H9 (cell line): ENCODE measurements around the gene TNNT1. TPM values are rescaled to one million over a fixed set of nuclear protein-coding genes. Genes with fewer than 3 reads are reported as not detected.

Experiments used
- DNase-seq: peaks from one replicate; pipeline ENCODE4 v3.0.0-alpha.2; 2017
- H2AFZ ChIP-seq: one replicate; pipeline ENCODE4 v1.6.1; 2013; ENCODE audit warnings: mild to moderate bottlenecking, low read length, control low read depth, moderate library complexity
- H2AK5ac ChIP-seq: 2 replicates; pipeline ENCODE4 v1.6.1; 2013; ENCODE audit warnings: low read length, control low read depth, mixed read lengths; ENCODE audit not compliant: insufficient read length
- H2BK120ac ChIP-seq: one replicate; pipeline ENCODE4 v1.6.1; 2013; ENCODE audit warnings: low read depth, mild to moderate bottlenecking, low read length, control low read depth, inconsistent platforms; ENCODE audit not compliant: poor library complexity, severe bottlenecking
- H2BK12ac ChIP-seq: 2 replicates; pipeline ENCODE4 v1.6.1; 2013; ENCODE audit warnings: low read length, control low read depth, mixed read lengths, low read depth; ENCODE audit not compliant: insufficient read length
- H2BK15ac ChIP-seq: 2 replicates; pipeline ENCODE4 v1.6.1; 2013; ENCODE audit warnings: low read depth, low read length, control low read depth
- H2BK20ac ChIP-seq: one replicate; pipeline ENCODE4 v1.6.1; 2013; ENCODE audit warnings: low read depth, mild to moderate bottlenecking, low read length, control low read depth, inconsistent platforms; ENCODE audit not compliant: poor library complexity, severe bottlenecking
- H2BK5ac ChIP-seq: 2 replicates; pipeline ENCODE4 v1.6.1; 2013; ENCODE audit warnings: low read length, control low read depth, mixed read lengths; ENCODE audit not compliant: insufficient read length
- H3K14ac ChIP-seq: 2 replicates; pipeline ENCODE4 v1.6.1; 2013; ENCODE audit warnings: low read length, control low read depth; ENCODE audit not compliant: insufficient read depth
- H3K18ac ChIP-seq: 2 replicates; pipeline ENCODE4 v1.6.1; 2013; ENCODE audit warnings: low read depth, mild to moderate bottlenecking, mixed read lengths, low read length, control low read depth; ENCODE audit not compliant: insufficient read length
- H3K23ac ChIP-seq: 2 replicates; pipeline ENCODE4 v1.6.1; 2013; ENCODE audit warnings: low read length, control low read depth, mixed read lengths, low read depth; ENCODE audit not compliant: insufficient read length
- H3K23me2 ChIP-seq: 2 replicates; pipeline ENCODE4 v1.6.1; 2013; ENCODE audit warnings: low read depth, mild to moderate bottlenecking, mixed read lengths, low read length, control low read depth; ENCODE audit not compliant: insufficient read length, poor library complexity, severe bottlenecking
- H3K27ac ChIP-seq: 2 replicates; pipeline ENCODE4 v1.5.1; 2013; ENCODE audit warnings: low read length, control low read depth, mixed read lengths, low read depth; ENCODE audit not compliant: insufficient read length
- H3K27me3 ChIP-seq: 2 replicates; pipeline ENCODE4 v1.6.1; 2013; ENCODE audit warnings: low read length, control low read depth, inconsistent platforms; ENCODE audit not compliant: insufficient read depth
- H3K4ac ChIP-seq: 2 replicates; pipeline ENCODE4 v1.6.1; 2013; ENCODE audit warnings: low read depth, mild to moderate bottlenecking, control low read depth, inconsistent platforms, low read length, moderate library complexity
- H3K4me1 ChIP-seq: 2 replicates; pipeline ENCODE4 v1.6.1; 2013; ENCODE audit warnings: low read length, control low read depth, inconsistent platforms; ENCODE audit not compliant: insufficient read depth
- H3K4me2 ChIP-seq: 2 replicates; pipeline ENCODE4 v1.6.1; 2013; ENCODE audit warnings: low read length, control low read depth, mixed read lengths; ENCODE audit not compliant: insufficient read length, insufficient read depth
- H3K56ac ChIP-seq: 2 replicates; pipeline ENCODE4 v1.6.1; 2013; ENCODE audit warnings: low read depth, mild to moderate bottlenecking, mixed read lengths, low read length, control low read depth; ENCODE audit not compliant: insufficient read length
- H3K79me1 ChIP-seq: 2 replicates; pipeline ENCODE4 v1.6.1; 2013; ENCODE audit warnings: low read depth, mild to moderate bottlenecking, moderate library complexity, low read length, control low read depth, inconsistent platforms; ENCODE audit not compliant: insufficient read depth, poor library complexity, severe bottlenecking
- H3K79me2 ChIP-seq: 2 replicates; pipeline ENCODE4 v1.6.1; 2013; ENCODE audit warnings: low read length, control low read depth, inconsistent platforms; ENCODE audit not compliant: insufficient read depth
- H3K9ac ChIP-seq: 2 replicates; pipeline ENCODE4 v1.6.1; 2013; ENCODE audit warnings: low read length, control low read depth, mixed read lengths; ENCODE audit not compliant: insufficient read length; ENCODE audit errors: extremely low read depth
- H3K9me3 ChIP-seq: one replicate; pipeline ENCODE4 v1.6.1; 2013; ENCODE audit warnings: low read depth, low read length, inconsistent platforms; ENCODE audit not compliant: control insufficient read depth
- H3T11ph ChIP-seq: one replicate; pipeline ENCODE4 v1.6.1; 2013; ENCODE audit warnings: mild to moderate bottlenecking, low read length, control low read depth, inconsistent platforms
- H4K20me1 ChIP-seq: one replicate; pipeline ENCODE4 v1.6.1; 2013; ENCODE audit not compliant: control insufficient read depth, insufficient read length, insufficient read depth
- H4K5ac ChIP-seq: 2 replicates; pipeline ENCODE4 v1.6.1; 2013; ENCODE audit warnings: low read depth, mild to moderate bottlenecking, mixed read lengths, low read length, control low read depth; ENCODE audit not compliant: insufficient read length
- H4K8ac ChIP-seq: replicated peaks from 2 replicates; pipeline ENCODE4 v1.6.1; 2013; ENCODE audit warnings: low read length, control low read depth, mixed read lengths, low read depth; ENCODE audit not compliant: insufficient read length
- H4K91ac ChIP-seq: 2 replicates; pipeline ENCODE4 v1.6.1; 2013; ENCODE audit warnings: low read depth, mild to moderate bottlenecking, moderate library complexity, mixed read lengths, low read length, control low read depth; ENCODE audit not compliant: insufficient read length
- H3K27ac Mint-ChIP-seq, 3 experiments: 2 replicates in 2 of 3; 3 replicates in 1 of 3; pipeline ENCODE4 v1.8.0; 2020 to 2021; ENCODE audit warnings: mixed read lengths in 3 of 3, mild to moderate bottlenecking in 1 of 3, moderate library complexity in 1 of 3
- H3K27me3 Mint-ChIP-seq: 2 replicates; pipeline ENCODE4 v1.8.0; 2021; ENCODE audit warnings: low read depth, mild to moderate bottlenecking, moderate library complexity, mixed read lengths
- H3K36me3 Mint-ChIP-seq, 3 experiments: 2 replicates in 2 of 3; 3 replicates in 1 of 3; pipeline ENCODE4 v1.8.0; 2020 to 2021; ENCODE audit warnings: low read depth in 3 of 3, mixed read lengths in 3 of 3; ENCODE audit not compliant: insufficient read depth in 1 of 3
- H3K4me1 Mint-ChIP-seq, 2 experiments: 2 replicates each; pipeline ENCODE4 v1.8.0; 2020; ENCODE audit warnings: mixed read lengths in 2 of 2
- H3K4me3 Mint-ChIP-seq, 2 experiments: 2 replicates in 1 of 2; 3 replicates in 1 of 2; pipeline ENCODE4 v1.8.0; 2020 to 2021; ENCODE audit warnings: mild to moderate bottlenecking in 2 of 2, mixed read lengths in 2 of 2, moderate library complexity in 1 of 2
- H3K9me3 Mint-ChIP-seq, 2 experiments: 2 replicates in 1 of 2; 3 replicates in 1 of 2; pipeline ENCODE4 v1.8.0; 2020; ENCODE audit warnings: mild to moderate bottlenecking in 2 of 2, mixed read lengths in 2 of 2, moderate library complexity in 1 of 2
- WGBS: extraction: QIAGEN DNeasy Blood & Tissue Kit; methylation state at CpG from one replicate; pipeline ENCODE4 v1.1.7; 2013; ENCODE audit warnings: missing lambda C conversion rate, low lambda C conversion rate, mixed read lengths; ENCODE audit not compliant: insufficient read length; ENCODE audit errors: extremely low coverage; 5-methylcytosine and 5-hydroxymethylcytosine counted together
- total RNA-seq: library from RNA; stranded (reverse); gene quantifications from 2 replicates; pipeline ENCODE4 v1.2.1, GENCODE V29; 2021
- TF ChIP-seq, protein P1 (sequence below): fragments of 200-600 bp; sonication (generic); conservative IDR thresholded peaks from 3 replicates; pipeline ENCODE4 v1.8.0; 2021; ENCODE audit warnings: antibody characterized with exemption, mild to moderate bottlenecking

The TNNT1 gene
- total RNA-seq, 1 experiment from 2014 or later = 127 TPM

DNA sequence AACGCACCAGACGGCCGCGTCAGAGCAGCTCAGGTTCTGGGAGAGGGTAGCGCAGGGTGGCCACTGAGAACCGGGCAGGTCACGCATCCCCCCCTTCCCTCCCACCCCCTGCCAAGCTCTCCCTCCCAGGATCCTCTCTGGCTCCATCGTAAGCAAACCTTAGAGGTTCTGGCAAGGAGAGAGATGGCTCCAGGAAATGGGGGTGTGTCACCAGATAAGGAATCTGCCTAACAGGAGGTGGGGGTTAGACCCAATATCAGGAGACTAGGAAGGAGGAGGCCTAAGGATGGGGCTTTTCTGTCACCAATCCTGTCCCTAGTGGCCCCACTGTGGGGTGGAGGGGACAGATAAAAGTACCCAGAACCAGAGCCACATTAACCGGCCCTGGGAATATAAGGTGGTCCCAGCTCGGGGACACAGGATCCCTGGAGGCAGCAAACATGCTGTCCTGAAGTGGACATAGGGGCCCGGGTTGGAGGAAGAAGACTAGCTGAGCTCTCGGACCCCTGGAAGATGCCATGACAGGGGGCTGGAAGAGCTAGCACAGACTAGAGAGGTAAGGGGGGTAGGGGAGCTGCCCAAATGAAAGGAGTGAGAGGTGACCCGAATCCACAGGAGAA is 33.5 kb downstream of the TNNT1 start:
- H4K20me1 ChIP-seq = peaks cover 3% of the 10 kb centered on the region
- no peak overlapping the region for H3K4ac ChIP-seq
- peaks cover 0 to 2% (median 2%) of the 10 kb centered on the region in 3 experiments; a peak in 4 of 7 replicates for H3K36me3 Mint-ChIP-seq
- no peak overlapping the region for H2BK120ac ChIP-seq
- H3K27me3 Mint-ChIP-seq = no peaks in the 10 kb centered on the region; the same call in 1 of the 2 replicates
- no peak overlapping the region for H3K27ac ChIP-seq
- no peak overlapping the region for H3K9ac ChIP-seq
- H3K9me3 Mint-ChIP-seq = no peaks in the 10 kb centered on the region
- H3K4me1 Mint-ChIP-seq = peaks cover 21 to 30% of the 10 kb centered on the region in 2 experiments
- no peak overlapping the region for H3T11ph ChIP-seq
- no peaks in the 10 kb centered on the region for H3K9me3 ChIP-seq
- H3K27me3 ChIP-seq = no peaks in the 10 kb centered on the region
- no peak overlapping the region for H4K91ac ChIP-seq
- H2BK15ac ChIP-seq = no peak overlapping the region
- H4K8ac ChIP-seq = no peak overlapping the region
- no peak overlapping the region for H2AK5ac ChIP-seq
- H3K4me2 ChIP-seq = peak overlapping the region; percentile 99
- peak overlapping the region; percentile 92 to 94 for H3K4me3 Mint-ChIP-seq
- H3K79me1 ChIP-seq = peaks cover 5% of the 10 kb centered on the region
- H3K14ac ChIP-seq = no peak overlapping the region
- no peak overlapping the region for H4K5ac ChIP-seq
- TF ChIP-seq, protein P1, sequence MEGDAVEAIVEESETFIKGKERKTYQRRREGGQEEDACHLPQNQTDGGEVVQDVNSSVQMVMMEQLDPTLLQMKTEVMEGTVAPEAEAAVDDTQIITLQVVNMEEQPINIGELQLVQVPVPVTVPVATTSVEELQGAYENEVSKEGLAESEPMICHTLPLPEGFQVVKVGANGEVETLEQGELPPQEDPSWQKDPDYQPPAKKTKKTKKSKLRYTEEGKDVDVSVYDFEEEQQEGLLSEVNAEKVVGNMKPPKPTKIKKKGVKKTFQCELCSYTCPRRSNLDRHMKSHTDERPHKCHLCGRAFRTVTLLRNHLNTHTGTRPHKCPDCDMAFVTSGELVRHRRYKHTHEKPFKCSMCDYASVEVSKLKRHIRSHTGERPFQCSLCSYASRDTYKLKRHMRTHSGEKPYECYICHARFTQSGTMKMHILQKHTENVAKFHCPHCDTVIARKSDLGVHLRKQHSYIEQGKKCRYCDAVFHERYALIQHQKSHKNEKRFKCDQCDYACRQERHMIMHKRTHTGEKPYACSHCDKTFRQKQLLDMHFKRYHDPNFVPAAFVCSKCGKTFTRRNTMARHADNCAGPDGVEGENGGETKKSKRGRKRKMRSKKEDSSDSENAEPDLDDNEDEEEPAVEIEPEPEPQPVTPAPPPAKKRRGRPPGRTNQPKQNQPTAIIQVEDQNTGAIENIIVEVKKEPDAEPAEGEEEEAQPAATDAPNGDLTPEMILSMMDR = no peak
- H2BK5ac ChIP-seq = no peak overlapping the region
- H3K4me1 ChIP-seq = no peaks in the 10 kb centered on the region
- H3K18ac ChIP-seq = no peak overlapping the region
- WGBS = no CpG with 5 or more reads among the region's 13 CpGs
- no peak for DNase-seq
- peak overlapping the region in 1 of 3 experiments; percentile 13; a peak in 2 of 7 replicates for H3K27ac Mint-ChIP-seq
- no peak overlapping the region for H2AFZ ChIP-seq
- peaks cover 7% of the 10 kb centered on the region; the same call in 1 of the 2 replicates for H3K79me2 ChIP-seq
- H3K23me2 ChIP-seq = peaks cover 15% of the 10 kb centered on the region
- no peak overlapping the region for H2BK20ac ChIP-seq
- H2BK12ac ChIP-seq = no peak overlapping the region
- H3K23ac ChIP-seq = no peak overlapping the region
- H3K56ac ChIP-seq = no peak overlapping the region
